Common myeloid progenitor, CD34-positive (primary cell): ENCODE measurements around the gene E2F7. TPM values are rescaled to one million over a fixed set of nuclear protein-coding genes. Genes with fewer than 3 reads are reported as not detected.

Experiments
- CTCF ChIA-PET: fragments of 350-600 bp; sonication (Branson Sonifier 250); formaldehyde crosslinking; loops from one replicate; lab custom pipeline; 2021; ENCODE audit warnings: antibody characterized with exemption; lab: Charles Lee
- POLR2A ChIA-PET: fragments of 350-600 bp; sonication (Branson Sonifier 250); formaldehyde crosslinking; loops from one replicate; lab custom pipeline; 2021; ENCODE audit warnings: antibody characterized with exemption; lab: Charles Lee
- DNase-seq, 3 donors: peaks; one replicate each; pipeline versions ENCODE4 v3.0.0 to v3.0.0-alpha.2; 2013
- H3K27ac ChIP-seq, 2 experiments: 1 replicate in 1 of 2; 2 replicates in 1 of 2; pipeline ENCODE4 v1.7.0; 2013; ENCODE audit warnings: inconsistent platforms in 2 of 2, low read length in 2 of 2, mild to moderate bottlenecking in 2 of 2, low read depth in 1 of 2, moderate library complexity in 1 of 2; ENCODE audit not compliant: severe bottlenecking in 2 of 2, insufficient read depth in 1 of 2, poor library complexity in 1 of 2
- H3K27me3 ChIP-seq, 5 experiments: replicated peaks in 2 of 5; 1 replicate in 3 of 5; 2 replicates in 2 of 5; pipeline versions ENCODE4 v1.6.1 to v1.7.0; 2013; ENCODE audit warnings: low read length in 4 of 5, mild to moderate bottlenecking in 2 of 5, moderate library complexity in 2 of 5, inconsistent platforms in 1 of 5; ENCODE audit not compliant: insufficient read depth in 5 of 5, control insufficient read depth in 4 of 5
- H3K36me3 ChIP-seq, 4 experiments: 1 replicate in 2 of 4; 2 replicates in 2 of 4; pipeline versions ENCODE4 v1.6.1 to v1.7.0; 2013; ENCODE audit warnings: low read length in 3 of 4, control low read depth in 1 of 4, mild to moderate bottlenecking in 1 of 4; ENCODE audit not compliant: control insufficient read depth in 4 of 4, insufficient read depth in 4 of 4
- H3K4me1 ChIP-seq, 4 experiments: 1 replicate in 3 of 4; 2 replicates in 1 of 4; pipeline versions ENCODE4 v1.6.1 to v1.7.1; 2013; ENCODE audit warnings: low read length in 3 of 4, mild to moderate bottlenecking in 3 of 4, control low read depth in 1 of 4, inconsistent platforms in 1 of 4, moderate library complexity in 1 of 4; ENCODE audit not compliant: control insufficient read depth in 4 of 4, insufficient read depth in 4 of 4; ENCODE audit errors: control extremely low read depth in 1 of 4
- H3K4me3 ChIP-seq, 7 experiments: 1 replicate in 4 of 7; 2 replicates in 3 of 7; pipeline versions ENCODE4 v1.5.1 to v1.7.0; 2013; ENCODE audit warnings: mild to moderate bottlenecking in 7 of 7, low read length in 6 of 7, moderate library complexity in 6 of 7, inconsistent platforms in 2 of 7, low read depth in 2 of 7, control low read depth in 1 of 7; ENCODE audit not compliant: insufficient read depth in 4 of 7, control insufficient read depth in 1 of 7; ENCODE audit errors: extremely low read depth in 1 of 7
- H3K9me3 ChIP-seq, 5 experiments: 1 replicate in 4 of 5; 2 replicates in 1 of 5; pipeline versions ENCODE4 v1.6.1 to v1.7.1; 2013; ENCODE audit warnings: low read length in 4 of 5, mild to moderate bottlenecking in 2 of 5, inconsistent platforms in 1 of 5, low read depth in 1 of 5, moderate library complexity in 1 of 5; ENCODE audit not compliant: control insufficient read depth in 4 of 5, insufficient read depth in 2 of 5; ENCODE audit errors: control extremely low read depth in 1 of 5
- WGBS: methylation state at CpG from one replicate; pipeline ENCODE4 v1.1.5; 2013; ENCODE audit not compliant: insufficient coverage; 5-methylcytosine and 5-hydroxymethylcytosine counted together
- polyA plus RNA-seq: library from polyadenylated mRNA; unstranded; fragments of 120-200 nt; gene quantifications from one replicate; pipeline ENCODE4 v1.2.1, GENCODE V29; 2013

Gene E2F7, protein sequence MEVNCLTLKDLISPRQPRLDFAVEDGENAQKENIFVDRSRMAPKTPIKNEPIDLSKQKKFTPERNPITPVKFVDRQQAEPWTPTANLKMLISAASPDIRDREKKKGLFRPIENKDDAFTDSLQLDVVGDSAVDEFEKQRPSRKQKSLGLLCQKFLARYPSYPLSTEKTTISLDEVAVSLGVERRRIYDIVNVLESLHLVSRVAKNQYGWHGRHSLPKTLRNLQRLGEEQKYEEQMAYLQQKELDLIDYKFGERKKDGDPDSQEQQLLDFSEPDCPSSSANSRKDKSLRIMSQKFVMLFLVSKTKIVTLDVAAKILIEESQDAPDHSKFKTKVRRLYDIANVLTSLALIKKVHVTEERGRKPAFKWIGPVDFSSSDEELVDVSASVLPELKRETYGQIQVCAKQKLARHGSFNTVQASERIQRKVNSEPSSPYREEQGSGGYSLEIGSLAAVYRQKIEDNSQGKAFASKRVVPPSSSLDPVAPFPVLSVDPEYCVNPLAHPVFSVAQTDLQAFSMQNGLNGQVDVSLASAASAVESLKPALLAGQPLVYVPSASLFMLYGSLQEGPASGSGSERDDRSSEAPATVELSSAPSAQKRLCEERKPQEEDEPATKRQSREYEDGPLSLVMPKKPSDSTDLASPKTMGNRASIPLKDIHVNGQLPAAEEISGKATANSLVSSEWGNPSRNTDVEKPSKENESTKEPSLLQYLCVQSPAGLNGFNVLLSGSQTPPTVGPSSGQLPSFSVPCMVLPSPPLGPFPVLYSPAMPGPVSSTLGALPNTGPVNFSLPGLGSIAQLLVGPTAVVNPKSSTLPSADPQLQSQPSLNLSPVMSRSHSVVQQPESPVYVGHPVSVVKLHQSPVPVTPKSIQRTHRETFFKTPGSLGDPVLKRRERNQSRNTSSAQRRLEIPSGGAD
- polyA plus RNA-seq, result 0.42 TPM

DNA sequence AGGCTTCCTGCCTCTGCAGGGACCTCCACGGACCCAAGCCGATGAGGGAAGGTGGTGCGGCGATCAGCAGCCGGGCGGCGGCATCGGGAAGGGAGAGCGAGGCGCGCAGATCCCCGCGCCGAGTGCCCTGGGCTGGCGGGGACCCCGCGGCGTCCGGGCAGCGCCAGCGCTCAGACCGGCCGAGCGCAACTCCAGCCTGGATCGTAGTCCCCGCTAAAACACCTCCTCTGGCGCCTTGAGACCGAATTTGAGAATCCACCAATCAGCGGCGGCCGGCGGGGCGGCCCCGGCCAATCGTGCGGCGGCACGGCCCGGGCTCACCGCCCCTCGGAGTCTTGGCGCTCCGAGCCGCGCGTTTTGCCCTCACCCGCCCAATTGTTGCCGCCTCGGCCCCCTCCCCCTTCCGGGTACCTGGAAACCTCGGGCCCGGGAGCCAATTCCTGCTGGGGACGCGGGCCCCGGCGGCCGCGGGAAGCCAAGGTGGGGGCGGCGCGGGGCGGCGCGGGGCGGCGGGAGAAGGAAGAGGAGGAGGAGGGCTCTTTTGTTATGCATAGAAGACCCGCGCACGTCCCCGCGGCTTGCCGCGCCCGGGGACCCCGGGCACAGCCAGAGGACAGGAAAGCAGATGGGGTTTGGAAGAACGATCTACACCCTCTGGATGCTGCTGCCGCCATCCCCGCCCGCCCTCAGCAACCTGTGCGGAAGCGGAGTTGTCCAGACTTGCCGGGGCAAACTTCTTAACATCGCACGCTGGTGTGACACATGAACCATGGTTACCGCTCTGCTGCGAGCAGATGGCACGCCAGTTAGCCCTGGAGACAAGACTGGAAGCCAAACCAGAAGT lies at the start of gene E2F7:
Gene E2F7 (minus strand): TSS at position 209 of the 844 bp plus-strand sequence. CDS start 934 bp downstream, outside the sequence.
- Histone ChIP-seq H3K4me1 (peaks cover 0 to 24% (median 10%) of the 10 kb centered on the region in 4 experiments), H3K36me3 (peaks cover 0 to 4% (median 0%) of the 10 kb centered on the region in 4 experiments), H3K9me3 (no peaks in the 10 kb centered on the region), H3K27me3 (no peaks in the 10 kb centered on the region), H3K27ac (peak within 1 kb of the TSS in 1 of 2 experiments; percentile 49), H3K4me3 (peak within 1 kb of the TSS; percentile 72 to 92 (median 76))
- ChIA-PET POLR2A (no interaction called here), CTCF (no interaction called here)
- peak; percentile 79 to 92 (median 90) for DNase-seq
- 0% methylated on average over 57 of the region's 87 CpGs for WGBS

DNA sequence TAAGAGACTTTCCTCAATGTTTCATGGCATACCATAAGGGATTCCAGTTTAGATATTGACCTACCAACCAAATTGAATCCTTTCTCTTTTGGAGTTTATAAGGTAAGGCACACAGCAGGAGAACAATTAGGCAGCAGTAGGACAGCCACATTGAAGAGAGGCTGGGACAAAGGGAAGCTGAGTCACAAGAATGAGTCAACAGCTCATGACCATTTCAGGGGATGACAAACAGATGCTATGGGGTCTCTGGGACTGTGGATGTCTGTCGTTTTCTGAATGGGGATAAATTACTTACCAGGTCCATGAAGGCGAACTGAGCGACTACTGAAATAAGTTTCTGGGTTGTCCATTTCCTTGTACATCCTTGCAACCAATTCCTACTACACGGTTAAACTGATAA lies 48.6 kb upstream of the E2F7 start:
- 100% methylated on average over 2 of the region's 4 CpGs for WGBS
- DNase-seq, result no peak
- H3K27me3 ChIP-seq, result peaks cover 0 to 2% (median 0%) of the 10 kb centered on the region in 5 experiments
- no peak overlapping the region for H3K27ac ChIP-seq
- H3K36me3 ChIP-seq, result no peaks in the 10 kb centered on the region
- ChIA-PET CTCF (no interaction called here), POLR2A (no interaction called here)
- H3K4me1 ChIP-seq, result no peaks in the 10 kb centered on the region
- H3K4me3 ChIP-seq, result no peak overlapping the region
- H3K9me3 ChIP-seq, result peaks cover 0 to 2% (median 0%) of the 10 kb centered on the region in 5 experiments

DNA sequence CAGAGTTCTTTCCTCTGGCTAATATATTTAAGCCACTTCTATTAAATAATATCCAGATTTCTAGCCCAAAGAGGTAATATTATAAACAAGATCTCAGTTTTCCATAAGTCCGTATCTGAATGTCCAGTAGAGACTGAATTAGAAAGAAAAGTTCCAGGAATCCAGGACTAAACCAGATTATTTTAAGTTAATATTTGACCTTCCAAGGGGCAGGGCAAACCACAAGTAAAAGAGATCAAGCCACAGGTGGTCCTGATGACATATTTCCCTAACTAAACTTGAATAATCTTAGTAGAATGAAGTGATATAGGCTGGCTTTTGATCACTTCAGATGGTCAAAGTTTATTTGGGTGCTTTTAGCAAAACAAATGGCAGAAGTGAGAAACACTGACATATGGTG lies 43.3 kb upstream of the E2F7 start:
- Histone ChIP-seq H3K27ac (no peak overlapping the region), H3K36me3 (no peaks in the 10 kb centered on the region), H3K4me3 (no peak overlapping the region), H3K9me3 (peaks cover 0 to 2% (median 0%) of the 10 kb centered on the region in 5 experiments), H3K27me3 (no peaks in the 10 kb centered on the region), H3K4me1 (no peaks in the 10 kb centered on the region)
- DNase-seq, result no peak
- 100% methylated on average over 1 of the region's 1 CpG for WGBS
- CTCF ChIA-PET, result interaction anchor here (0.6 kb wide), 1 partner anchor 1634 kb away, joined by 3 read pairs; no protein-coding TSS in a partner anchor
- POLR2A ChIA-PET, result no interaction called here

DNA sequence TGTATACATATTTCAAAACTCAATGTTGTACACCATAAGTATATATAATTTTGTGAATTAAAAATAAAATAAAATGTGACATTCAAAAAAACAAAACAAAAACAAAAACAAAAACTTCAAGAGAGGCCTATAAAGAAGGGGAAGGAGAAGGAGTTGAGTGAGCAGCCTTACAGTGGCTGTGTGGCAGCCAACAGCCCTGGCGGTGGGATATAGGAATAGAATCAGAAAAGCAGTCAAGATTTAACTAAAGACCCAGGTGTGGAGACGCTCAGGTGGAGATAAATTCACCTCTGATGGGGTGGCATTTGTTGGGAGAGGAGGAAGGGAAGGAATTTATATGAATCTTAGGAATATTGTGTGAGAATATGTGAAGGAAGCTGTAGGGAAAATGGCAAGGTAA lies 41.8 kb upstream of the E2F7 start:
- Histone ChIP-seq H3K4me3 (no peak overlapping the region), H3K4me1 (no peaks in the 10 kb centered on the region), H3K27me3 (no peaks in the 10 kb centered on the region), H3K9me3 (peaks cover 0 to 2% (median 0%) of the 10 kb centered on the region in 5 experiments), H3K27ac (no peak overlapping the region), H3K36me3 (no peaks in the 10 kb centered on the region)
- ChIA-PET CTCF (no interaction called here), POLR2A (no interaction called here)
- WGBS, result 95% methylated on average over 2 of the region's 2 CpGs
- no peak for DNase-seq

DNA sequence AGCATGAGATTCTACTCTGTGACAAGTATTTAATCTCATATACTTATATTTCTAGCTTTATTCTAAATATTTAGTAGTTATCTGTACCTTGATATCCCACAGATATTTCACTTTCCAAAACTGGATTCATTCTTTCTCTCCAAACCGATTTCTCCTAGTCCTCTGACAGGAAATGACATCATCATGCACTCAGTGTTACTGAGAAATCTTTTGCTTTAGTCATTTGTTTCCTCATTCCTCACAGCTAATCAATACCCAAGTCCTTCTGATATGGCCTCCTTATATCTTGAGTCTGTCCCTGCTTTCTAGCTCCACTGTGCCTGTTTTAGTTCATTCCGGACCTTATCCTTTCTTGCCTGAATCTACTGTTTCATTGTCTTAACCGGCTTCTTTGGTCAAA lies 39.4 kb upstream of the E2F7 start:
- CTCF ChIA-PET, result no interaction called here
- no peak for DNase-seq

DNA sequence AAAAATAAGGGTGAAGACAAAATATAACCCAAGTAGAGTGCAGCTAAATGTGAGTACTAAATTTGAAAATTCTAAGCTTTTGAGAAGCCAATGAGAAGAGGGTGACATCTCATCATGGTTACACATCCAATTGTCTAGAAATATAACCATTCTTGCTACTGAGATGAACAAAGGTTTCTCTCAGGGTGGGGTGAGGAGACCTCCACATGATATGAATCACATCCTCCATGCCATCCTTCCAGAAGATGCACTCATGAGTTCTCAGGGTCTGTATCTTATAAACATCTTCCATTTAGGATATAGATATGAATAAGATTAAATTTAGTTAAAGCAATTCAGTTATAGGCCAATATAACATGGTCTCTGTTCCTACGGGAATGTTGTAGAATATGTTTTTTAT lies 38.9 kb upstream of the E2F7 start:
- H3K4me1 ChIP-seq, result no peaks in the 10 kb centered on the region
- no peak overlapping the region for H3K4me3 ChIP-seq
- no peak overlapping the region for H3K27ac ChIP-seq
- CTCF ChIA-PET, result no interaction called here
- H3K27me3 ChIP-seq, result no peaks in the 10 kb centered on the region
- whole genome bisulfite sequencing, result no CpG with 5 or more reads among the region's 1 CpG
- H3K36me3 ChIP-seq, result no peaks in the 10 kb centered on the region
- POLR2A ChIA-PET, result no interaction called here
- no peaks in the 10 kb centered on the region for H3K9me3 ChIP-seq
- DNase-seq, result no peak

More for the DNA sequence above, 39.4 kb upstream of the E2F7 start:
- Histone ChIP-seq H3K9me3 (no peaks in the 10 kb centered on the region), H3K4me3 (no peak overlapping the region), H3K27ac (no peak overlapping the region), H3K27me3 (no peaks in the 10 kb centered on the region), H3K4me1 (no peaks in the 10 kb centered on the region), H3K36me3 (no peaks in the 10 kb centered on the region)
- 85% methylated on average over 3 of the region's 3 CpGs for WGBS
- POLR2A ChIA-PET, result no interaction called here
